HG03108 (cell line): ENCODE data around the gene SGCG.
"Not testable (repeated sequence)": the region's sequence is repeated elsewhere in the genome, so short reads cannot be mapped to it uniquely, and the experiment has no call there.

Source experiments
- ATAC-seq: cut with Tn5 transposase; IDR thresholded peaks from one replicate; pipeline ENCODE4 v1.9.1; 2021; ENCODE audit warnings: moderate library complexity; ENCODE audit not compliant: unreplicated experiment

The SGCG gene

GRCh38 chr13:23205807-23206206 lies 25.0 kb downstream of the SGCG start:
- ATAC-seq, result no peak

GRCh38 chr13:23212671-23213070 lies 31.9 kb downstream of the SGCG start:
- no peak for ATAC-seq

- no peak for ATAC-seq
Observed at GRCh38 chr13:23231241-23231640, 50.5 kb downstream of the SGCG start.

GRCh38 chr13:23235994-23236393 lies 55.2 kb downstream of the SGCG start:
- ATAC-seq, result no peak

- ATAC-seq, result no peak
Observed at GRCh38 chr13:23243066-23243465, 62.3 kb downstream of the SGCG start.

- ATAC-seq, result not testable (repeated sequence)
Observed at GRCh38 chr13:23248410-23248809, 67.6 kb downstream of the SGCG start.

- no peak for ATAC-seq
Observed at GRCh38 chr13:23254506-23254905, 73.7 kb downstream of the SGCG start.

- ATAC-seq, result no peak
Observed at GRCh38 chr13:23267571-23267970, 86.8 kb downstream of the SGCG start.

- ATAC-seq, result no peak
Observed at GRCh38 chr13:23268441-23268840, 87.7 kb downstream of the SGCG start.

GRCh38 chr13:23271331-23271730 lies 90.6 kb downstream of the SGCG start:
- ATAC-seq, result no peak

- no peak for ATAC-seq
Observed at GRCh38 chr13:23273498-23273897, 92.7 kb downstream of the SGCG start.

- ATAC-seq, result no peak
Observed at GRCh38 chr13:23279321-23279720, 98.5 kb downstream of the SGCG start.

GRCh38 chr13:23288564-23288963 lies 107.8 kb downstream of the SGCG start:
- no peak for ATAC-seq

- no peak for ATAC-seq
Observed at GRCh38 chr13:23288995-23289394, 108.2 kb downstream of the SGCG start.

GRCh38 chr13:23289917-23290357 lies 109.2 kb downstream of the SGCG start:
- no peak for ATAC-seq

- ATAC-seq, result no peak
Observed at GRCh38 chr13:23292586-23292985, 111.8 kb downstream of the SGCG start.

GRCh38 chr13:23314837-23315236 lies 134.1 kb downstream of the SGCG start:
- ATAC-seq, result not testable (repeated sequence)

- ATAC-seq, result no peak
Observed at GRCh38 chr13:23319883-23320224, 139.1 kb downstream of the SGCG start.

GRCh38 chr13:23320926-23321534 lies 140.3 kb downstream of the SGCG start:
- ATAC-seq, result no peak

- ATAC-seq, result peak; percentile 79
Observed at GRCh38 chr13:23321535-23322241, 140.9 kb downstream of the SGCG start.

- ATAC-seq, result no peak
Observed at GRCh38 chr13:23322353-23323336, 141.9 kb downstream of the SGCG start.
